Mammary epithelial cell (primary cell): ENCODE results near the gene CD300LG.

Source experiments
- CTCF ChIP-seq, 2 donors: IDR thresholded peaks in 1 of 2; conservative IDR thresholded peaks in 1 of 2; 2 replicates each; pipeline ENCODE4 v1.5.1; 2011 to 2012; ENCODE audit warnings: inconsistent platforms in 2 of 2, low read length in 2 of 2, mild to moderate bottlenecking in 2 of 2, control low read depth in 1 of 2, low read depth in 1 of 2; ENCODE audit not compliant: insufficient read depth in 1 of 2; ENCODE audit errors: extremely low read depth in 1 of 2
- EZH2 ChIP-seq: IDR thresholded peaks from 2 replicates; pipeline ENCODE4 v1.6.1; 2012; ENCODE audit warnings: low read length, inconsistent platforms, borderline replicate concordance

- TF ChIP-seq EZH2 (no peak), CTCF (conservative IDR thresholded peaks at IDR 0.05 in 1 of 2, IDR thresholded peaks at IDR 0.05 in 1 of 2; ENCODE audit: extremely low read depth in 1 of 2, insufficient read depth in 1 of 2, low read depth in 1 of 2, low read length in 2 of 2) (no peak)
These were observed 60.0 kb downstream of the CD300LG start for GRCh38 chr17:43906951-43907424.
